ENCODE results near the gene FBXO45.
"Not testable (repeated sequence)": the region's sequence is repeated elsewhere in the genome, so short reads cannot be mapped to it uniquely, and the experiment has no call there.

The FBXO45 gene

GRCh38 chr3:196604548-196604947 is 36.1 kb downstream of the FBXO45 start:
- Histone ChIP-seq H3K9me3 (ENCODE audit: low read depth, low read length) (no peaks in the 10 kb centered on the region), H3K9ac (ENCODE audit: insufficient read length) (no peak overlapping the region), H3K36me3 (ENCODE audit: insufficient read depth, low read length) (no peaks in the 10 kb centered on the region), H3K4me3 (no peak overlapping the region), H3K27ac (no peak overlapping the region)
- TF ChIP-seq EZH2 (IDR thresholded peaks at IDR 0.05) (no peak), FOXP2 (optimal IDR thresholded peaks at IDR 0.05; ENCODE audit: control extremely low read depth, extremely low read length, insufficient read depth) (no peak), POLR2AphosphoS5 (IDR thresholded peaks at IDR 0.05; ENCODE audit: borderline replicate concordance, low read depth, low read length) (no peak)
- no peak for DNase-seq (ENCODE audit: low read depth, low spot score)

- TF ChIP-seq EZH2 (IDR thresholded peaks at IDR 0.05) (no peak), POLR2AphosphoS5 (IDR thresholded peaks at IDR 0.05; ENCODE audit: borderline replicate concordance, low read depth, low read length) (no peak), FOXP2 (optimal IDR thresholded peaks at IDR 0.05; ENCODE audit: control extremely low read depth, extremely low read length, insufficient read depth) (no peak)
- Histone ChIP-seq H3K4me3 (no peak overlapping the region), H3K9ac (ENCODE audit: insufficient read length) (no peak overlapping the region), H3K36me3 (ENCODE audit: insufficient read depth, low read length) (no peaks in the 10 kb centered on the region), H3K9me3 (ENCODE audit: low read depth, low read length) (no peaks in the 10 kb centered on the region), H3K27ac (no peak overlapping the region)
- no peak for DNase-seq (ENCODE audit: low read depth, low spot score)
Measured at GRCh38 chr3:196608693-196609092, 40.2 kb downstream of the FBXO45 start.

- H3K9me3 ChIP-seq (ENCODE audit: low read depth, low read length) = no peaks in the 10 kb centered on the region
- H3K4me3 ChIP-seq = no peak overlapping the region; the same call in 1 of the 2 replicates
- no peaks in the 10 kb centered on the region for H3K36me3 ChIP-seq (ENCODE audit: insufficient read depth, low read length)
- peak; percentile 56 for DNase-seq (ENCODE audit: low read depth, low spot score)
- TF ChIP-seq FOXP2 (optimal IDR thresholded peaks at IDR 0.05; ENCODE audit: control extremely low read depth, extremely low read length, insufficient read depth) (no peak), POLR2AphosphoS5 (IDR thresholded peaks at IDR 0.05; ENCODE audit: borderline replicate concordance, low read depth, low read length) (no peak), EZH2 (IDR thresholded peaks at IDR 0.05) (no peak)
- no peak overlapping the region for H3K9ac ChIP-seq (ENCODE audit: insufficient read length)
- no peak overlapping the region for H3K27ac ChIP-seq
Measured at GRCh38 chr3:196609343-196609775, 40.9 kb downstream of the FBXO45 start.

- H3K9me3 ChIP-seq (ENCODE audit: low read depth, low read length) = no peaks in the 10 kb centered on the region
- no peaks in the 10 kb centered on the region for H3K36me3 ChIP-seq (ENCODE audit: insufficient read depth, low read length)
- H3K4me3 ChIP-seq = no peak overlapping the region
- no peak overlapping the region for H3K9ac ChIP-seq (ENCODE audit: insufficient read length)
- TF ChIP-seq FOXP2 (optimal IDR thresholded peaks at IDR 0.05; ENCODE audit: control extremely low read depth, extremely low read length, insufficient read depth) (no peak), EZH2 (IDR thresholded peaks at IDR 0.05) (no peak), POLR2AphosphoS5 (IDR thresholded peaks at IDR 0.05; ENCODE audit: borderline replicate concordance, low read depth, low read length) (no peak)
- DNase-seq (ENCODE audit: low read depth, low spot score) = no peak
- no peak overlapping the region for H3K27ac ChIP-seq
Measured at GRCh38 chr3:196609805-196610515, 41.5 kb downstream of the FBXO45 start.

GRCh38 chr3:196611761-196612483 is 43.5 kb downstream of the FBXO45 start:
- no peaks in the 10 kb centered on the region for H3K9me3 ChIP-seq (ENCODE audit: low read depth, low read length)
- no peak for TF ChIP-seq POLR2AphosphoS5 (IDR thresholded peaks at IDR 0.05; ENCODE audit: borderline replicate concordance, low read depth, low read length)
- TF ChIP-seq FOXP2 (optimal IDR thresholded peaks at IDR 0.05; ENCODE audit: control extremely low read depth, extremely low read length, insufficient read depth) = no peak
- no peak for TF ChIP-seq EZH2 (IDR thresholded peaks at IDR 0.05)
- no peak overlapping the region for H3K9ac ChIP-seq (ENCODE audit: insufficient read length)
- H3K27ac ChIP-seq = no peak overlapping the region
- H3K4me3 ChIP-seq = no peak overlapping the region
- no peaks in the 10 kb centered on the region for H3K36me3 ChIP-seq (ENCODE audit: insufficient read depth, low read length)
- DNase-seq (ENCODE audit: low read depth, low spot score) = no peak

- not testable (repeated sequence) for H3K9me3 ChIP-seq (ENCODE audit: low read depth, low read length); H3K27ac ChIP-seq; DNase-seq (ENCODE audit: low read depth, low spot score); H3K36me3 ChIP-seq (ENCODE audit: insufficient read depth, low read length); H3K9ac ChIP-seq (ENCODE audit: insufficient read length); H3K4me3 ChIP-seq
Measured at GRCh38 chr3:196615234-196615633, 46.8 kb downstream of the FBXO45 start.

GRCh38 chr3:196617256-196617655 is 48.8 kb downstream of the FBXO45 start:
- no peak overlapping the region for H3K4me3 ChIP-seq
- no peak overlapping the region for H3K27ac ChIP-seq
- DNase-seq (ENCODE audit: low read depth, low spot score) = no peak
- no peaks in the 10 kb centered on the region for H3K9me3 ChIP-seq (ENCODE audit: low read depth, low read length)
- TF ChIP-seq FOXP2 (optimal IDR thresholded peaks at IDR 0.05; ENCODE audit: control extremely low read depth, extremely low read length, insufficient read depth) (no peak), EZH2 (IDR thresholded peaks at IDR 0.05) (no peak), POLR2AphosphoS5 (IDR thresholded peaks at IDR 0.05; ENCODE audit: borderline replicate concordance, low read depth, low read length) (no peak)
- H3K36me3 ChIP-seq (ENCODE audit: insufficient read depth, low read length) = no peaks in the 10 kb centered on the region
- no peak overlapping the region for H3K9ac ChIP-seq (ENCODE audit: insufficient read length)

- no peak overlapping the region for H3K9ac ChIP-seq (ENCODE audit: insufficient read length)
- no peak overlapping the region for H3K27ac ChIP-seq
- H3K4me3 ChIP-seq = no peak overlapping the region
- H3K36me3 ChIP-seq (ENCODE audit: insufficient read depth, low read length) = no peaks in the 10 kb centered on the region
- no peaks in the 10 kb centered on the region for H3K9me3 ChIP-seq (ENCODE audit: low read depth, low read length)
- TF ChIP-seq FOXP2 (optimal IDR thresholded peaks at IDR 0.05; ENCODE audit: control extremely low read depth, extremely low read length, insufficient read depth) = no peak
- no peak for TF ChIP-seq EZH2 (IDR thresholded peaks at IDR 0.05)
- no peak for TF ChIP-seq POLR2AphosphoS5 (IDR thresholded peaks at IDR 0.05; ENCODE audit: borderline replicate concordance, low read depth, low read length)
- DNase-seq (ENCODE audit: low read depth, low spot score) = no peak
Measured at GRCh38 chr3:196619223-196619622, 50.8 kb downstream of the FBXO45 start.

GRCh38 chr3:196619627-196620026 is 51.2 kb downstream of the FBXO45 start:
- H3K36me3 ChIP-seq (ENCODE audit: insufficient read depth, low read length); H3K27ac ChIP-seq; H3K9ac ChIP-seq (ENCODE audit: insufficient read length); H3K4me3 ChIP-seq; DNase-seq (ENCODE audit: low read depth, low spot score); H3K9me3 ChIP-seq (ENCODE audit: low read depth, low read length): not testable (repeated sequence)

All from SK-N-MC (cell line).